ENCODE data around the gene NEK6.
"Not testable (repeated sequence)": the region's sequence is repeated elsewhere in the genome, so short reads cannot be mapped to it uniquely, and the experiment has no call there.

Gene NEK6

GRCh38 chr9:124228516-124228915, 29.2 kb upstream of the NEK6 start:
- DNase-seq (ENCODE audit: low read depth, low spot score): no peak

DNA sequence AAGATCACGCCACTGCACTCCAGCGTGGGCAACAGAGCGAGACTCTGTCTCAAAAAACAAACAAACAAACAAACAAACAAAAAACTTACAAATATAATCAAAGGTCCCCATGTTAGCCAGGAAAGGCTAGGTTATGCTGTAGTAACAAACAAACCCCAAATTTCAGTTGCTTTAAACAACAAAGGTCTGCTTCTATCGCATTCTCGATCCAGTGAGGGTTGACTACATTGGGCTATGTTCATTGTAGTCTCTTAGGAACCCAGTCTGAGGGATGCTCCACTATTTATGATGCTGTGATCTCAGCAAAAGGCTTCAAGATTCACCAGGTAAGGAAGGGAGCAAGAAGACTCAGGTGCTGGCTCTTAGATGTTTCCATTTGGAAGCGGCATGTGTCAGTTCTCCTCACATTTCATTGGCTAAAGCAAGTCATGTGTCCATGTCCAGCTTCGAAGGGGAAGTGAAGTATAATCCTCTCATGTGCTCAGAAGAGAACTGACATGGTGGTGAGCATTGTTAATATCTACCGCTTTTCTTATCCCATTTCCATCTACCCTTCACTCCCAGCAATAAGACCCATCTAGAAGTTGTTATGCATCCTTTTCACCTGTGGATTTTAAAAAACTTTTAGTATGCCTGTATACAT, 26.5 kb upstream of the NEK6 start:
- no peak for DNase-seq (ENCODE audit: low read depth, low spot score)

DNA sequence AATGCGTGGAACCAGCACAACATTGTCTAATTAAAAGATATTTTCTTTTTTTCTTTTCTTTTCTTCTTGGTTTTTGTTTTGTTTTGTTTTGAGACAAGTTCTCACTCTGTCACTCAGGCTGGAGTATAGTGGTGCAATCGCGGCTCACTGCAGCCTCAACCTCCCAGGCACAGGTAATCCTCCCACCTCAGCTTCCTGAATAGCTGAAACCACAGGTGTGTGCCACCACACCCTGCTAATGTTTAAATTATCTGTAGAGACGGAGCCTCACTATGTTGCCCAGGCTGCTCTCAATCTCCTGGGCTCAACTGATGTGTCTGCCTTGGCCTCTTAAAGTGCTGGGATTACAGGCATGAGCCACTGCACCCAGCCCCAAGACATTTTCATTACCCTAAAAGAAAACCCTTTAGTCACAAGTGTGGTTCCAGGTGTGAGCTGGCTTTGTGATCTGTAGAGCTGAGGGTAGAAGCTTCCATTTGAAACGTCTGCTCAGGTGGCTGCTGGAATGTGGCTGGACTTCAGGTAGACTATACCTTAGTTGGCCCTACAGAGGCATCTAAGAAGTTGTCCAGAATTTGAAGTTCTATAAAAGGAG, 19.1 kb upstream of the NEK6 start:
- no peak for DNase-seq (ENCODE audit: low read depth, low spot score)

GRCh38 chr9:124239249-124240073, 18.3 kb upstream of the NEK6 start:
- no peak for DNase-seq (ENCODE audit: low read depth, low spot score)

- no peak for DNase-seq (ENCODE audit: low read depth, low spot score)
These were observed 15.2 kb upstream of the NEK6 start for GRCh38 chr9:124242331-124243194.

DNA sequence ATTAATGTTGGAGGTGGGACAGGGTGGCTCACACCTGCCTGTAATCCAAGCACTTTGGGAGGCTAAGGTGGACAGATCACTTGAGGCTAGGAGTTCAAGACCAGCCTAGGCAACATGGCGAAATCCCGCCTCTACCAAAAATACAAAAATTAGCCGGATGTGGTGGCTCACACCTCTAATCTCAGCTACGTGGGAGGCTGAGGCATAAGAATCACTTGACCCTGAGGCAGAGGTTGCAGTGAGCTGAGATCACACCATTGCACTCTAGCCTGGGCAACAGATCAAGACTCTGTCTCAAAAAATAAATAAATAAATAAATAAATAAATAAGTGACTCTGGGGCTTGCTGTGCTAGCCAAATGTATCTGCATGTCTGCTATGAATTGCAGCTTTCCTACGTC, 10.4 kb upstream of the NEK6 start:
- DNase-seq (ENCODE audit: low read depth, low spot score): not testable (repeated sequence)

GRCh38 chr9:124248066-124248465, 9.7 kb upstream of the NEK6 start:
- DNase-seq (ENCODE audit: low read depth, low spot score): no peak

GRCh38 chr9:124248960-124249359, 8.8 kb upstream of the NEK6 start:
- DNase-seq (ENCODE audit: low read depth, low spot score): no peak

- DNase-seq (ENCODE audit: low read depth, low spot score): no peak
These were observed 6.5 kb upstream of the NEK6 start for GRCh38 chr9:124251204-124251603.

- DNase-seq (ENCODE audit: low read depth, low spot score): no peak
These were observed 6.0 kb upstream of the NEK6 start for GRCh38 chr9:124251605-124252378.

DNA sequence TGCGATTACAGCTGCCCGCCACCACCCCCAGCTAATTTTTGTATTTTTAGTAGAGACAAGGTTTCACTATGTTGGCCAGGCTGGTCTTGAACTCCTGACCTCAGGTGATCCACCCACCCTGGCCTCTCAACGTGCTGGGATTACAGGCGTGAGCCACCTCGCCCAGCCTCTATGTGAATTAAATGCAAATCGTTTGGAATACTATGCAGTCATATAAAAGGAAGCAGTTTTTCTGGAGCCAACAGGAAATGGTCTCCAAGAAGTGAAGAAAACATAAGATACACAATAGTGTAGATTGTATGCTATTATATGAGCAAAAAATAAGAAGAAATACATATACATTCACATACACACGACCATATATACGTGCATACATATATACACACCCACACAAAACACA, 4.9 kb upstream of the NEK6 start:
- not testable (repeated sequence) for DNase-seq (ENCODE audit: low read depth, low spot score)

DNA sequence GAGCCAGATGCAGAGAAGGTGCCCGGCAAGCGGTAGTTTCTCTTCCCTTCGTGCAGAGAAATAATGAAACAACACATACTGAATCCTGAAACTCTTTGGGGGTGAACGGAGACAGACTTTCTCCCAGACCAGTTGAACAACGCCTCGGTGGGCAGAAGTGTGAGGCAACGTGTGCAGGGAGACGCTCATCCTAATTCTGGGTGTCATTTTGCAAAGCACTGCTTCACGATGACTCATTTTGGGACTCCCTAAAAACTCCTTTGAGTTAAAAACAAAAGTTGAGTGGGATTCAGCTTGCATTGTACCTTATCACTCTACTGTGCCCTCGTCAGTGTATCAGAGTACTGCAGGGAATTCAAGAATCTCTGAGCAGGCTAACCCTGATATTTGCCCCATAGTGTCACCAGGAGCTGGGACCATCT, 3.5 kb upstream of the NEK6 start:
- no peak for DNase-seq (ENCODE audit: low read depth, low spot score)

DNA sequence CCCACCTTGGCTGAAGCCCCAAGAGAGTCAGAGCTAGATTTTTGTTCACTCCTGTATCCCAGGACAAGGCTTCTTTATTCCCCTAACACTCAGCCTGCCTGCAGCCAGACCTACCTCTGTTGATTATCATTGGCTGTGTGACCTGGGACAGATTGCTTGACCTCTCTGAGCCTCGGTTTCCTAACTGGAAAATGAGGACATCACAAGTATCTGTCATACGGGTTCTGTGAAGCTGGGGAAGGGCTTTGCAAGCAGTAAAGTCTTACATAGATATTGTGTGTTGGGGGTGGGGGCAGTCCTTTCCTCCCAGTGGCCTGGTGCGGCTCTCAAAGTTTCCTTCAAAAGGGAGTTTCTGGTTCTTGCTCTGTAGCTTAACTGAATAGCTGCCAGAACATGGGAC, 2.5 kb upstream of the NEK6 start:
- no peak for DNase-seq (ENCODE audit: low read depth, low spot score)

DNA sequence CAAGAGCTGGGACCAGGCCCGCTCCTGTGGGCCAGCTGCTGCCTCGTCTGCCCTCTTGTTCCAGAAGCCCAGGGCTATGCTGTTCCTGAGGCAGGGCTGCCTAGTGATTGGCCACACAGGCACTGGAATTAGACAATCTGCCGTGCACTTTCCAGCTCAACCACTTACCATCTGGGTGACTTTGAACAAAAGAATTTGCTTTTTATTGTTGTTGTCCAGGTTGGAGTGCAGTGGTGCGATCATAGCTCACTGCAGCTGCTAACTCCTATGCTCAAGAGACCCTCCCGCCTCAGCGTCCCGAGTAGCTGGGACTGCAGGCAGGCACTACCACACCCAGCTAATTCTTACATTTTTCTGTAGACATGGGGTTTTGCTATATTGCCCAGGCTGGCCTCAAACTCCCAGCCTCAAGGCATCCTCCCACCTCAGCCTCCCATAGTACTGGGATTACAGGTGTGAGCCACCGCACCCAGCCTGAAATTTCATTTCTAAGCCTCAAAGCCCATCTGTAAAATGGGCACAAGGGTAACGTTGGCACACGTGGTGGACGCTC, 1.2 kb upstream of the NEK6 start:
- DNase-seq (ENCODE audit: low read depth, low spot score): no peak

- no peak for DNase-seq (ENCODE audit: low read depth, low spot score)
These were observed 492 bp upstream of the NEK6 start for GRCh38 chr9:124257070-124257843.

DNA sequence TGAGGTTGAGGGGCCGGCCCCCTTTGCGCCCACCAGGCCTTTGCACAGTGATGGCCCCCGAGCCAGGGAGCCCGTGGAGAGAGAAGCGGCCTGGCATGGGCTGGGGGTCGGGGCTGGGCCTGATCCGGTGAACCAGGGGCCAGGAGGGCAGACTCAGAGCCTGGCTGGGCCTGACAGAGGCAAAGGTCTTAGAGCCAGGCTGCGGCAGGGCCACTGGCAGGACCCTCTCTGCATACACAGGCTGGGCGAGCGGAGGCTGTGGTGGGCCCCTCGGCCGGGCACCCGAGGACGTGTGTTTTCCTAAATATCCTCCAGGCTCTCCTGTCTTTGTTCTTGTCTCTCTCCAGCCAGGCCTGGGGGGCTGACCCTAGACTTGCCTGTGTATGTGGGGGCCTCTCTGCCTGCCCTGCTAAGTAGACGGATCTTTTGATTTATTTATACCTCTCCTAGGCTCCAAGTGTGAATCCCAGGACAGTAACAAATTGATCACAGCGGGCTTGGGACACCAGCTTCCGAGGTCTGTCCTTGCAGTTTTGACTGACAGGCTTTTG, 933 bp downstream of the NEK6 start:
- DNase-seq (ENCODE audit: low read depth, low spot score): no peak

GRCh38 chr9:124259158-124259808, 1.5 kb downstream of the NEK6 start:
- peak; percentile 69 for DNase-seq (ENCODE audit: low read depth, low spot score)

- no peak for DNase-seq (ENCODE audit: low read depth, low spot score)
These were observed 3.2 kb downstream of the NEK6 start for GRCh38 chr9:124260769-124261603.

Measured in smooth muscle cell of the brain vasculature (primary cell).